Glutamatergic neuron (in vitro differentiated cells): ENCODE results near the gene TMEM132A. TPM values are rescaled to one million over a fixed set of nuclear protein-coding genes. Genes with fewer than 3 reads are reported as not detected.

Experiments used
- DNase-seq: peaks from one replicate; pipeline ENCODE4 v3.0.0; 2022
- H3K27ac Mint-ChIP-seq: one replicate; pipeline ENCODE4 v1.8.0; 2020; ENCODE audit warnings: mild to moderate bottlenecking, mixed read lengths, inconsistent platforms; ENCODE audit not compliant: unreplicated experiment
- H3K27me3 Mint-ChIP-seq: one replicate; pipeline ENCODE4 v1.8.0; 2020; ENCODE audit warnings: mild to moderate bottlenecking, moderate library complexity, mixed read lengths, inconsistent platforms; ENCODE audit not compliant: unreplicated experiment
- H3K36me3 Mint-ChIP-seq: one replicate; pipeline ENCODE4 v1.8.0; 2020; ENCODE audit warnings: mild to moderate bottlenecking, mixed read lengths, inconsistent platforms; ENCODE audit not compliant: unreplicated experiment
- H3K4me1 Mint-ChIP-seq: one replicate; pipeline ENCODE4 v1.8.0; 2020; ENCODE audit warnings: mild to moderate bottlenecking, low read depth, mixed read lengths, inconsistent platforms; ENCODE audit not compliant: unreplicated experiment
- H3K4me3 Mint-ChIP-seq: one replicate; pipeline ENCODE4 v1.8.0; 2020; ENCODE audit warnings: mild to moderate bottlenecking, mixed read lengths, inconsistent platforms; ENCODE audit not compliant: unreplicated experiment
- H3K9me3 Mint-ChIP-seq: one replicate; pipeline ENCODE4 v1.8.0; 2020; ENCODE audit warnings: mild to moderate bottlenecking, moderate library complexity, mixed read lengths, inconsistent platforms; ENCODE audit not compliant: unreplicated experiment
- total RNA-seq: library from RNA; stranded (reverse); fragmentation: NEBNext Ultra II Directional; extraction: Animal tissue kit (Norgen Biotek cat#: 25700); gene quantifications from one replicate; pipeline ENCODE4 v1.2.1, GENCODE V29; 2021; ENCODE audit not compliant: unreplicated experiment
- TF ChIP-seq, protein P1 (sequence below): fragments of 200-600 bp; sonication (generic); IDR thresholded peaks from one replicate; pipeline ENCODE4 v1.5.0; 2021; ENCODE audit not compliant: partially characterized antibody, unreplicated experiment

TMEM132A gene
- total RNA-seq, 1 donor from 2014 or later = 664 TPM

DNA sequence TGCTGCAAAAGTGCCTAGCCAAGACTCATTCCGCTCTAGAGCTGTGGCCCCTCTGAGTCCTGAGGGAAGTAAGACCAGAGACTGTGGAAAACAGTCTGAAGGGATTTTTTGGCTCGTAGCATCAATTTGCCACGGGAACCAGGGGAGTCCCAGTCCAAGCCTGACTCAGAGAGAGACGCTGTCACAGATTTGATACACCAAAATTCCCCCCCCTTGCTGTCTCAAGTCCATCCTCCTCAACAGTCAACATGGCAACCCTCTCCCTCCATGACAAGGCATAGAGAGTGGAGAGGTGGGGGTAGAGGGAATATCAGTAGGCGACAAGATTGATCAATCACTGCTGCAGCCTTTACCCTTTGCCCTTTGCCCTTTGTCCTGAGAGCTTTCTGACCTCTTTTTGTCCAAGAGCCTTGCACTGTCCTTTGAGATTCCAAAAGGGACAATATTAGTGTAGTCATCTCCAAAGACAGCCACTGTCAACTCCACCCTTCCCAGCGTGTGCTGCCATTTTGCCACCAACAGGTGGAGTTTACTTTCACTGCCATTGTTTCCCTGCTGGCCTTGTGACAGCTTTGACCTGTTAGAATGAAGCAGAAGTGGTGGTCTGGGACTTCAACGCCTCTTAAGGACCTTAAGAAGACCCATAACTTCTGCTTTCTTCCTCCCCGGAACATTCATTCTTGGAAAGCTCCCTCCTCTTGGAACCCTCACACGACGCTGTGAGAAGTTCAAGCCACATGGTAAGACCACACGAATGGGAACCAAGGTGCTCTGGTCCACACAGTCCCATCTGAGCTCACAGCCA, 20.4 kb downstream of the TMEM132A start:
- H3K9me3 Mint-ChIP-seq = peaks cover 19% of the 10 kb centered on the region
- H3K27ac Mint-ChIP-seq = no peak overlapping the region
- H3K36me3 Mint-ChIP-seq = no peaks in the 10 kb centered on the region
- DNase-seq = no peak
- H3K4me3 Mint-ChIP-seq = no peak overlapping the region
- H3K4me1 Mint-ChIP-seq = peaks cover 47% of the 10 kb centered on the region
- TF ChIP-seq, protein P1, sequence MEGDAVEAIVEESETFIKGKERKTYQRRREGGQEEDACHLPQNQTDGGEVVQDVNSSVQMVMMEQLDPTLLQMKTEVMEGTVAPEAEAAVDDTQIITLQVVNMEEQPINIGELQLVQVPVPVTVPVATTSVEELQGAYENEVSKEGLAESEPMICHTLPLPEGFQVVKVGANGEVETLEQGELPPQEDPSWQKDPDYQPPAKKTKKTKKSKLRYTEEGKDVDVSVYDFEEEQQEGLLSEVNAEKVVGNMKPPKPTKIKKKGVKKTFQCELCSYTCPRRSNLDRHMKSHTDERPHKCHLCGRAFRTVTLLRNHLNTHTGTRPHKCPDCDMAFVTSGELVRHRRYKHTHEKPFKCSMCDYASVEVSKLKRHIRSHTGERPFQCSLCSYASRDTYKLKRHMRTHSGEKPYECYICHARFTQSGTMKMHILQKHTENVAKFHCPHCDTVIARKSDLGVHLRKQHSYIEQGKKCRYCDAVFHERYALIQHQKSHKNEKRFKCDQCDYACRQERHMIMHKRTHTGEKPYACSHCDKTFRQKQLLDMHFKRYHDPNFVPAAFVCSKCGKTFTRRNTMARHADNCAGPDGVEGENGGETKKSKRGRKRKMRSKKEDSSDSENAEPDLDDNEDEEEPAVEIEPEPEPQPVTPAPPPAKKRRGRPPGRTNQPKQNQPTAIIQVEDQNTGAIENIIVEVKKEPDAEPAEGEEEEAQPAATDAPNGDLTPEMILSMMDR = peak; percentile 34
- peaks cover 18% of the 10 kb centered on the region for H3K27me3 Mint-ChIP-seq

DNA sequence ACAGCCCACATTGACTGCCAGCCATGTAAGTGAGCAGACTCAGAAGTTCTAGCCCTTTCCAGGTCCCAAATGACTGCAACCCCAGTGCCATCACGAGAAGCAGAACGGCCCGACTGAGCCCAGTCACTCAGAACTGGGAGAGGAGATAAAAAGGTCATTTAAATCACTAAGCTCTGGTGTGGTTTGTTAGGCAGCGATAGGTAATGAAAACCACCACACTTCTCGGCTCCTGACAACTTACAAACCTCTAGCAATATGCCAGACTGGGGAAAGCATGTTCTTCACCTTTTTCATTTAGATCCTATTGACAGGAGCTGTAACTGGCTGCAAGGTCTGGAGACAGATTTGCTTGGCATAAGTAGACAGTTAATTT, 21.0 kb downstream of the TMEM132A start:
- no peak for DNase-seq
- peaks cover 47% of the 10 kb centered on the region for H3K4me1 Mint-ChIP-seq
- peaks cover 19% of the 10 kb centered on the region for H3K9me3 Mint-ChIP-seq
- H3K27ac Mint-ChIP-seq = no peak overlapping the region
- TF ChIP-seq, protein P1 = no peak
- no peak overlapping the region for H3K4me3 Mint-ChIP-seq
- H3K36me3 Mint-ChIP-seq = no peaks in the 10 kb centered on the region
- peaks cover 17% of the 10 kb centered on the region for H3K27me3 Mint-ChIP-seq

DNA sequence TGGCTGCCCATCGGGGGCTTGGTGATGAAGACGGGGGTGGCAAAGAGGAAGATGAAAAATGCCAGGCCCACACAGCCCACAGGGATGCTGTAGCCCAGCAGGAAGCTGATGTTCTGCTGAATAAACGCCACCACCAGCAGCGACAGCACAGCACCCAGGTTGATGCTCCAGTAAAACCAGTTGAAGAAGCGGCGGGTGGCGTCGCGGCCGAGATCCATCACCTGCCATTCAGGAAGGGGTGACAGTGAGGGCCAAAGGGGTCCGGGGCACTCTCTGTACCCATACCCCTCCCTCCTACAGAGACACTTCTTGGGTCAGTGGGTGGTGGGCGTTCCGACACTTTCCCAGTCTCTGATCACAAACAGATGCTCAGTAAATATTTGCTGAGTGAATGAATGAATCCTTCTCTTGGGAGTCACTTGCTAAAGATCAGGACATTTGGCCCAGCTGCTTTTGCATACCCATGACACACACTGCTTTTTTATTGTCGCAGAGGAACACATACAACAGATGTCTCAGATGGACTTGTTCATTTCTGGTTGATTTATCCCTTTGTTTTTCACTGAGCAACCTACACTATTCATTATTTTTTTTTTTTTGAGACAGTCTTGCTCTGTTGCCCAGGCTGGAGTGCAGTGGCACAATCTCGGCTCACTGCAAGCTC, 22.5 kb downstream of the TMEM132A start:
- peaks cover 41% of the 10 kb centered on the region for H3K4me1 Mint-ChIP-seq
- peaks cover 17% of the 10 kb centered on the region for H3K9me3 Mint-ChIP-seq
- peak overlapping the region; percentile 25 for H3K4me3 Mint-ChIP-seq
- TF ChIP-seq, protein P1 = no peak
- no peaks in the 10 kb centered on the region for H3K36me3 Mint-ChIP-seq
- no peak for DNase-seq
- H3K27ac Mint-ChIP-seq = no peak overlapping the region
- peaks cover 10% of the 10 kb centered on the region for H3K27me3 Mint-ChIP-seq

DNA sequence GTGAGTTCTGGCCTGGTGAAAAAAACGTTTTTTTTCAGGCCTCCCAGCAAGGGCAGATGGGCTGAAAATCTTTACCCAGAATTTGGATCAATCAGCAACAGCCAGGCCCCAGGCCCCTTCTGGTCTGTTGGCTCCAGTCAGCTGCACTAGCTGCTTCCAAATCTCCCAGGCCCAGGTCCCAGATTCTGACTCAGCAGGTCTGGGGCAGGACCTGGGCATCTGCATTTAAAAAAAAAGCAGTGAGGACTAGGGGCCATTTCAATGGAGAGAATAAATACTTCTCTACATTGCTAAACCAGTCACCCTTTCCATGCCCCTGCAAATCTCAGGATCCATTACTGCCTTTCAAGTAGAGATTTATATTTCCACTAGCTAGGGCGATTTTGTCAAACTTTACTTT, 23.4 kb downstream of the TMEM132A start:
- Mint-ChIP-seq H3K27ac (peak overlapping the region; percentile 76), H3K36me3 (no peaks in the 10 kb centered on the region), H3K4me3 (peak overlapping the region; percentile 11), H3K27me3 (peaks cover 10% of the 10 kb centered on the region), H3K9me3 (peaks cover 17% of the 10 kb centered on the region), H3K4me1 (peaks cover 32% of the 10 kb centered on the region)
- TF ChIP-seq, protein P1 = no peak
- DNase-seq = no peak

DNA sequence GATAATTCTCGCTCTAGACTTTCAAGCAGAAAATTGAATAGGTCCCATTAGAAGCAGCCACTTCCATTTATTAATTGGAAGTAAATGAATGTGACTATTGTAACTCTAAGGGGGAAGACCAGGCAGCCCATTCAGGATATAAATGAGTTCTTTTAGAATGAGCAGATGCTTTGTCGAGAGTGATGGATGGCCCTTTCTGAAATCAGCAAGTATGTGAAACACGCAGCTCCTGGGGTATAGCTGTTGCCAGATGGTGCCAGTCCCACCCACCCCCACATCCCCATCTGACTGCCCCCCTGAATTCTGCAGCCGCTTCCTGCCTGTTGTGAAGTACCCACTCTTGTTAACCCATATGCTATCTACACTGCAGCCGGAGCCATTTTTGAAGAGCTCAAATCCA, 24.0 kb downstream of the TMEM132A start:
- H3K4me1 Mint-ChIP-seq = peaks cover 29% of the 10 kb centered on the region
- no peaks in the 10 kb centered on the region for H3K36me3 Mint-ChIP-seq
- peaks cover 19% of the 10 kb centered on the region for H3K9me3 Mint-ChIP-seq
- no peak for DNase-seq
- TF ChIP-seq, protein P1 = no peak
- peak overlapping the region; percentile 28 for H3K4me3 Mint-ChIP-seq
- H3K27ac Mint-ChIP-seq = peak overlapping the region; percentile 62
- H3K27me3 Mint-ChIP-seq = peaks cover 15% of the 10 kb centered on the region
